ENCODE results near the gene TSPAN31.

Gene TSPAN31

GRCh38 chr12:57722716-57723629, 21.9 kb upstream of the TSPAN31 start:
- DNase-seq (ENCODE audit: low read depth) = no peak

GRCh38 chr12:57723630-57723962, 21.2 kb upstream of the TSPAN31 start:
- no peak for DNase-seq (ENCODE audit: low read depth)

DNA sequence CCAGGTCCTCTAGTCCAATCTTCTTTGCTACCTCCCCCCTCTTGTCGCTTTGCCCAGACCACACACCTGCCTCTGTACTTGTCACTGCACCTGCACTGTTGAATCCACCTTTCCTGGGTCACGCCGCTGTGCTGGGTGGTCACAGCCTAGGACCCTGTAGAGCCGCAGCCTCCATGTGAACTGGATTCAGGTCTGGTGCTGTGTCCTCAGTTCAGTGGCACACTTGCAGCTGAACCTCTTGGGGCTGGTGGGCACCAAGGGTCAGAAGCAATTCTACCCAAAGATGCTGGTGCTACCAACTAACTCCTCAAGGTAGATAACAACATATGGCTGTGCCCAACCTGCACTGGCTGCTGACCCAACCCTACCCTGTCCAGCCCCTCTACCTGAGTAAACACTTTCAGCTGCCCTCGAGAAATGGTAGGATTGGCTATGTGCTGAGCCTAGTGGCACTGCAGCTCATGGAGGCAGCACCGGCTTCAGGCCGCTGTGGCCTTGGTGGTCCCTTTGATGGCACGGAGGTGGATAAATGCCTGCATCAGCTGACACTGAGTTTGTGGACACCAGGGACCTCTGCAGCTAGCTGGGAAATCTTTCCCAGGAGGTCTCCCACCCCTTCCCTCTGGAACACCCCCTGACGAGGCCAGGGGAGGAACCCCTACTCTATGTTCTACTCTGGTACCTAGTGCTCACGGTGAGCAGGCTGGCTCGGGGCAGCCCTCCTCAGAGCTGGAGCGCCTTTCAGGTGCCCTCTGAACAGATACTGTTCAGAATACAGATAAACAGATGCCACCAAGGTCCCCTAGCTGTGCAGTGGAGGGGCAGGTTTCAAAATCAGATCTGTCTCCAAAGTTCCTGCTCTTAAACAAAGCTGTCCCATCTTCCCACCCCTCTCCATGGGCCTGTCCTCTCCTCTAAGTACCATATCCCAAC, 20.6 kb upstream of the TSPAN31 start:
- DNase-seq (ENCODE audit: low read depth) = no peak

DNA sequence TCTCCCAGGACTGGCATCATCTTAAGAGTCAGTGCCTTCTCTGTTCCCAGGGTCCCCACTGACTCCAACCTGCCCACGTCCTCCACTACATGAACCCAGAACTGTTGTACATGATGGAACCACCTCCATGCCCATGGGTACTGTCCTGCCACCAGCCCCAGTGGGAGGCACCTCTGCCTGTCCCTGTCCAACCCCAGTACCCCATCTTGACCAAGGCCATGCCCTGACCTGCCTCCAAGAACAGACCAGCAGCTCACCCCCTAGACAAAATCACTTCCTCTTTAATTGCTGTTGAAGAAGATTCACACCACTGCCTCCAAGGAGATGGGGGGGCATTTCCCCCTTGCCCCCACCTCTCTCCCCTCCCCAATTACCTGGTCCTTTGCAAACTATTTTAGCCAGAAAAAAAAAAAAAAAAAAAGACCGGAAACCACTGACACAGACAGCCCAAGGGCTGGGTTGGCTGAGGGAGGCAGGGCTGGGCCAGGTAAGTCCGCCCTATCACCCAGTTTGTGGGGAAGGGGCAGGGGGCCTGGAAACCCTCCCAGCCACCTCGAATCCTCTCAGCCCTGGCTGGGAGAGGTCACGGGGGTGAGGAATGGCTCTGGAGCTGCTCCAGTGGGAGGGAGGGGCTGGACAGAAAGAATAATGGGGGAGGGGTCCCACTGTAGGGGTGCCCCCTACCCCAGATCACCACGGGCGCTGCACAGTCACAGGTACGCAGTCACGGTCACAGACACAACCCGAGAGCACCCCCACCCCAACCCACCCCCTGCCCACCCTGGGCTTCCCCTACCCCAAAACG, 19.7 kb upstream of the TSPAN31 start:
- DNase-seq (ENCODE audit: low read depth) = no peak

DNA sequence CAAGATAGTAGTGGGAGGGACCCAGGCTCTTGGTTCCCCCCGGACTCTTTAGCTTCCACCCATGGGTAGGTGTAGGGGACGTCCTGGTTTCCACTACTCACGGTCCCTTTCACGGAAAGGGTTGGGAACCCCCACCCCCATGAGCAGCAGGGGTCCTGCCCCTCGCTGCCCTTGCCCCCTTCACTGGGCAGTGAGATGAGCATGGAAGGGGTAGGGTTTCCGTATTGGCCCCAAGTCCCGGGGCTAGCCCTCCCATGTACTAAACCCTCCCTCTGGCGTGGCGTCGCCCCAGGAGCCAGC, 19.0 kb upstream of the TSPAN31 start:
- no peak for DNase-seq (ENCODE audit: low read depth)

- DNase-seq (ENCODE audit: low read depth) = no peak
Measured at GRCh38 chr12:57726151-57726883, 18.5 kb upstream of the TSPAN31 start.

DNA sequence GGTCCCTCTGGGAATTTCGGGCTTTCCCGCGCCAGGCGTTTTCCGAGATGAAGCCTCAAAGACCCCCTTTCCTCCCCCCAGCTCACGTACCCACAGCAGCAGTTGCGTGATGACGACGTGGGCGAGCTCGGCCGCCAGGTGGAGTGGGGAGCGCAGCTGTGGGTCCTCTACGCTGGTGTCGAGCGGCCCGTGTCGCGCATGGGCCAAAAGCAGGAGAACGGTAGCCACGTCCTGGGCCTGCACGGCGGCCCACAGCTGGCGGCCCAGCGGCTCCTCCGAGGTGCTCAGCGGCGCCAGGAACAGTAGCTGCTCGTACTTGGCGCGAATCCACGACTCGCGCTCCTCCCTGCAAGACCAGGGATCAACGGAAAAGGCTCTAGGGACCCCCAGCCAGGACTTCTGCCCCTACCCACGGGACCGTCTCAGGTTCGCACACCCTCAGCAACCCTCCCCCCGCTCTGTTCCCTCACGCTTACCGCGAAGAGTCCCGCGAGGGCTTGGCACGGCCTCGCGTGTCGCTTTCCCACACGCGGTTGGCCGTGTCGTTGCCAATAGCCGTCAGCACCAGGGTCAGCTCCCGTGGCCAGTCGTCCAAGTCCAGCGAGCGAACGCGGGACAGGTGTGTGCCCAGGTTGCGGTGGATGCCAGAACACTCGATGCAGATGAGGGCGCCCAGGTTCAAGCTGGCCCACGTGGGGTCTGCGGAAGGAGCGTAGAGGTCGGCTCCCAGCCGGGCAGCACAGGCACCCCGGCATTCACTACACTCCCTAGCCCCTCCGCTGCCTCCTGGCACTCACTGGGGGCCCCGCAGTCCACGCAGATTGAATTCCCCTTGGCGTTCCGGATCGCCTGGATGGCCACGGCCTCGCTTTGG, 17.7 kb upstream of the TSPAN31 start:
- DNase-seq (ENCODE audit: low read depth) = no peak

DNA sequence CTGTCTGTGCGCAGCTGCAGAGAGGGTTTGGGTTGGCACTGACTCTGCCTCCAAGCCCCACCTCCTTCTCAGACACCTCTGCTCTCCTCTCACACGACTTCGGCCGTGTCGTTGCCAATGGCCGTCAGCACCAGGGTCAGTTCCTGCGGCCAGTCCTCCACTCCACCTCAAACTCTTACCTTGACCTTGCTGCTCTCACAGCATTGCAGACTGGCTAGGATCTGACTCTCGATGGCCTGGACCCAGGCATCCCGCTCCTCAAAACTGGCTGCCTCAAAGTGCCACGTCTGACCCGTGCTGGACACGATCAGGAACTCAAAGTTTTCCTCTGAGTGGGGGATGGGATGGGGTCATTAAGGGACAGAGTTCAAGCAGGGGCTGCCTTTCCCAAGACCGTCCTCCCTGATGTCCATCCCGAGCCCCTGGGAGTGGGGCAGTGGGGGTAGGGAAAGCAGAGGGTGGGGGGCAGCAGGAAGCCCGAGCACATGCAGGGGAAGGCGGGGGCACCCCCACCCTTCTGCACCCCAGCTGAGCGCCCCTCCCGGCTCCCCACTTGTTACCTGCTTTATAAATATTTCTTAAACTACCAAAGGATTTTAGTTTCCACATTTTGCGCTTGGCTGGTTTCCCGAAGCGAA, 17.0 kb upstream of the TSPAN31 start:
- DNase-seq (ENCODE audit: low read depth) = no peak

- DNase-seq (ENCODE audit: low read depth) = no peak
Measured at GRCh38 chr12:57729321-57729844, 15.5 kb upstream of the TSPAN31 start.

- DNase-seq (ENCODE audit: low read depth) = no peak
Measured at GRCh38 chr12:57730336-57731067, 14.3 kb upstream of the TSPAN31 start.

GRCh38 chr12:57731411-57732080, 13.3 kb upstream of the TSPAN31 start:
- DNase-seq (ENCODE audit: low read depth) = no peak

GRCh38 chr12:57732270-57732669, 12.6 kb upstream of the TSPAN31 start:
- DNase-seq (ENCODE audit: low read depth) = no peak

GRCh38 chr12:57732726-57733593, 11.9 kb upstream of the TSPAN31 start:
- DNase-seq (ENCODE audit: low read depth) = no peak

- DNase-seq (ENCODE audit: low read depth) = no peak
Measured at GRCh38 chr12:57733928-57734327, 10.9 kb upstream of the TSPAN31 start.

DNA sequence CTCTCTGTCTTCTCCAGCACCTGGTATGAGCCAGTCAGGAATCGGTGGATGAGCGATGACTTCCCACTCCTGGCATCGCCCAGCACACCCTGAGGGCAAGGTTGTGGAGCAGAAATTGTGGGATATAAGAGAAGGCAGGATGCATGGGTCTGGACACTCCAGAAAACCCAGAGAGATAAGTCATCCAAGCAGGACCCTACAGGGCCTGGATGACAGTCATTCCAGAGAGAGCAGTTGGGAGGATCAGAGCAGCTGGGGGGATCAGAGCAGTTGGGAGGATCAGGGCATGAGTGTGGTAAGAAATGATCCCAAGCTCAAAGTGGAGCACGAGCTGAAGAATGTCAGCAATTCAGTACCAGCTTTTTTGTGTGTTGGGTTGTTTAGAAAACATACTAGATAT, 10.2 kb upstream of the TSPAN31 start:
- DNase-seq (ENCODE audit: low read depth) = no peak

DNA sequence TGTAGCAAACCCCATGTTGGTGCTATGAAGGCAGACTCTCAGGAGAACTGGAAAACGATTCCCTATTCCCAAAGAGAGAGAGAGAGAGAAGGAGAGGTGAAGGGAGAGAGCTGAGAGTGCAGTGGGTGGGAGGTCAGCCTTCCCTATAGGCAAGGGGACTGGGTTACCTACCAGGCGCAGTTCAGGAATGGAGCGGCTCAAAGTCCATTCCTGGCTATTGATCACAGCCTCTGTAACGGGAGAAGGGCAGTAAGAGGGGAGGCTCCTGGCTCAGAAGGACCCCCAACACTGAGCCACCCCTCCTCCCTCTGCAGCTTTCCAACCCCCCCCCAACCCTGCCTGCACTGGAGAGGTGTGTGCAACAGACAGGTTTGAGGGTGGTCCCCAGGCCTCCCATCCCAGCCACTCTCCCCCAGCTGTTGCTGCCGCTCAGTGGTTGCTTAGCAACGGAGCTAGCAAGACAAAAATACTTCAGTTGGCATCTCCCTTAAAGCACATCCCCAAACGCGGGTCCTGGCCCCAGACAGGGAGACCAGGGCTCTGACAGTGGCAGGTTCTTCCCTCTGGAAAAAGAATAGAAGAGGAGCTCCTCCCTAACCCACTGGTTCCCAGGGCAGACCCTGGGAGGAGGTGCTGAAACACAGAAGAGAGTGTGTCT, 9.5 kb upstream of the TSPAN31 start:
- DNase-seq (ENCODE audit: low read depth) = no peak

Measured in T-helper 22 cell (primary cell).